NB4 (cell line): ENCODE data around the gene GPC3.

Experiments used
- DNase-seq: peaks from one replicate; pipeline ENCODE4 v3.0.0; 2010; ENCODE audit warnings: low read depth
- H3K4me3 ChIP-seq: one replicate; pipeline ENCODE4 v1.5.1; 2011; ENCODE audit warnings: mild to moderate bottlenecking, low read depth, low read length, moderate library complexity
- MYC ChIP-seq: IDR thresholded peaks from 2 replicates; pipeline ENCODE4 v1.6.1; 2011; ENCODE audit warnings: low read depth, low read length
- POLR2A ChIP-seq: IDR thresholded peaks from 2 replicates; pipeline ENCODE4 v1.6.1; 2011; ENCODE audit warnings: mild to moderate bottlenecking; ENCODE audit not compliant: insufficient read length; ENCODE audit errors: extremely low read depth
- TF ChIP-seq, protein P1 (sequence below): IDR thresholded peaks from 2 replicates; pipeline ENCODE4 v1.6.1; 2011; ENCODE audit warnings: low read depth, low read length
- TF ChIP-seq, protein P2 (sequence below): IDR thresholded peaks from one replicate; pipeline ENCODE4 v1.5.1; 2012; ENCODE audit warnings: low read depth, low read length

Gene GPC3

DNA sequence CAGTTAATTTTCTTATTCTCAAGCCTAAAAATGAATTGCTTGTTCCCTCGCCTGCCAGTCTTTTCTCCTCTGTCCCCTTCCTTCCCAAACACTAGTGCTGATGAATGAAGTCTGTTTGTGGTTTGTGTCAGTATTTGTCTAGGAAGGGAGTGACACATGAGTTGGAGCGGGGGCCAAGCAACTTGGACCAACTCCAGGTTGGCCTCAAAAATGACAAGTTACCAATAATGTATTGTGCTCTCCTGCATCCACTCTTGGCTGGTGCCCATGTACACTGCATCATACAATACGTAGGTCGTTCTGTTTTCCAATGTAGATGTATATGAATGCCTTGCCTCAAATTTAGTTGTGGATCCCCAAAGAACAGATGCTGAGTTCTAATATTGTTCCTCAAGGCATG lies 347.1 kb downstream of the GPC3 start:
- no peak overlapping the region for H3K4me3 ChIP-seq
- DNase-seq: no peak
- TF ChIP-seq POLR2A (no peak), MYC (no peak)
- TF ChIP-seq, protein P1, sequence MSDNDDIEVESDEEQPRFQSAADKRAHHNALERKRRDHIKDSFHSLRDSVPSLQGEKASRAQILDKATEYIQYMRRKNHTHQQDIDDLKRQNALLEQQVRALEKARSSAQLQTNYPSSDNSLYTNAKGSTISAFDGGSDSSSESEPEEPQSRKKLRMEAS: no peak
- TF ChIP-seq, protein P2, sequence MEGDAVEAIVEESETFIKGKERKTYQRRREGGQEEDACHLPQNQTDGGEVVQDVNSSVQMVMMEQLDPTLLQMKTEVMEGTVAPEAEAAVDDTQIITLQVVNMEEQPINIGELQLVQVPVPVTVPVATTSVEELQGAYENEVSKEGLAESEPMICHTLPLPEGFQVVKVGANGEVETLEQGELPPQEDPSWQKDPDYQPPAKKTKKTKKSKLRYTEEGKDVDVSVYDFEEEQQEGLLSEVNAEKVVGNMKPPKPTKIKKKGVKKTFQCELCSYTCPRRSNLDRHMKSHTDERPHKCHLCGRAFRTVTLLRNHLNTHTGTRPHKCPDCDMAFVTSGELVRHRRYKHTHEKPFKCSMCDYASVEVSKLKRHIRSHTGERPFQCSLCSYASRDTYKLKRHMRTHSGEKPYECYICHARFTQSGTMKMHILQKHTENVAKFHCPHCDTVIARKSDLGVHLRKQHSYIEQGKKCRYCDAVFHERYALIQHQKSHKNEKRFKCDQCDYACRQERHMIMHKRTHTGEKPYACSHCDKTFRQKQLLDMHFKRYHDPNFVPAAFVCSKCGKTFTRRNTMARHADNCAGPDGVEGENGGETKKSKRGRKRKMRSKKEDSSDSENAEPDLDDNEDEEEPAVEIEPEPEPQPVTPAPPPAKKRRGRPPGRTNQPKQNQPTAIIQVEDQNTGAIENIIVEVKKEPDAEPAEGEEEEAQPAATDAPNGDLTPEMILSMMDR: no peak

DNA sequence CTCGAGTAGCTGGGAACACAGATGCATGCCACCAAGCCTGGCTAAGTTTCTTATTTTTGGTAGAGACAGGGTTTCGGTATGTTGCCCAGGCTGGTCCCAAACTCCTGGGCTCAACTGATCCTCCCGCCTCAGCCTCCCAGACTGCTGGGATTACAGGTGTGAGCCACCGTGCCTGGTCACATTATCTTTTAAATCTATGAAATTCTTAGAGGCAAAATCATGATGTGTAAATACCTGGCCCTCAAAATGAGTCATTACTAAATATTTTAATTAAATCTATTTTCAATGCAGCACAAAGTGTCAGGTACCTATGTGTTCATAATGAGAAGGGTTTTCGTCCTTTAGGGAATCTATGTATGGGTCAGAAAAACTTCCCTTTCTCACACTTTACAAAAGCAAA lies 347.6 kb downstream of the GPC3 start:
- TF ChIP-seq POLR2A (no peak), MYC (no peak)
- TF ChIP-seq, protein P2: no peak
- TF ChIP-seq, protein P1: no peak
- DNase-seq: no peak
- no peak overlapping the region for H3K4me3 ChIP-seq

DNA sequence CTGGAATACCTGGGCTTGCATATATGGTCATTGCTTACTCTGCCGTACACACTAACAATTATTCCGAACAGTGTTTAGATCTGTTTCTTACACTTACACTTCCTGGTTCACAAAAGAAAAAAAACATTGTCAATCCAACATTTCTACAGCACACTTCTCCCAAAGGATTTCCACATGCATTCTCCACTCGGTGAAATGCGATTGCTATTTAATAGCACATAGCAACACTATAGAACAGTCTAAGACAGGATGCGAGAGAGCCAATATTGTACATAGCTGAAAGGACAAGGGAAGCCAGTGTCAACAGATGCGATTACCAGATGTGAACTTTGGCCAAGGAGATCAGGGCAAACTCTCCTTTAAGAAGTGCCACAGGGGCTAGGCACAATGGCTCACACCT lies 349.4 kb downstream of the GPC3 start:
- DNase-seq: no peak
- no peak overlapping the region for H3K4me3 ChIP-seq
- TF ChIP-seq, protein P2: no peak
- TF ChIP-seq, protein P1: no peak
- TF ChIP-seq POLR2A: no peak
- no peak for TF ChIP-seq MYC

DNA sequence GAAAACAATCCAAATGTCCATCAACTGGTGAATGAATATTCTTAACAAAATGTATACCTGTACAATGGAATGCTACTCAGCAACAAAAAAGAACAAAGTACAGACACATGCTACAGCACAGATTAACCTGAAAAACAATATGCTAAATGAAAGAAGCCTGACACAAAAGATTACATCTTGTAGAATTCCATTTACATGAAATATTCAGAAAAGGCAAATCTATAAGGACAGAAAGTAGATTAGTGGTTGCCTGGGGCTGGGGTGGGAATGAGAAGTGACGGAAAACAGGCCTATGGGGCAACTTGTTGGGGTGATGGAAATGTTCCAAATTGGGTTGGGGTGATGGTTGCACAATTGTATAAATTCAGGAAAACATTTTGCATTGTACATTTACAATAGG lies 351.0 kb downstream of the GPC3 start:
- TF ChIP-seq, protein P2: no peak
- TF ChIP-seq MYC: no peak
- no peak for TF ChIP-seq POLR2A
- TF ChIP-seq, protein P1: no peak
- no peak overlapping the region for H3K4me3 ChIP-seq
- no peak for DNase-seq

DNA sequence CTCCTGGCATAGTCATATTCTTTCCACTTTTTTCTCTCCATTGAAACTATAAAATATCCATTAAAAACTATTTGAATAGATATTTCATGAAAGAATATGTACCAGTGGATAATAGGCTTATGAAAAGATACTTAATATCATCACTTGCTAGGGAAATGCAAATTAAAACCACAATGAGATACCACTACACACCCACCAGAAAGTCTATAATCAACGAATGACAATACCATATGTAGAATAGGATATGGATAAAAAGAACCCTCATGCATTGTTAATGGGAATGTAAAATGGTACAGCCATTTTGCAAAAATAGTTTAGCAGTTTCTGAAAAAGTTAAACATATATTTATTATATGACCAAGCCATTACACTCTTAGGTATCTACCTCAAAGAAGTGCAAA lies 351.4 kb downstream of the GPC3 start:
- TF ChIP-seq, protein P2: no peak
- TF ChIP-seq, protein P1: no peak
- TF ChIP-seq MYC: no peak
- no peak for TF ChIP-seq POLR2A
- H3K4me3 ChIP-seq: no peak overlapping the region
- no peak for DNase-seq

DNA sequence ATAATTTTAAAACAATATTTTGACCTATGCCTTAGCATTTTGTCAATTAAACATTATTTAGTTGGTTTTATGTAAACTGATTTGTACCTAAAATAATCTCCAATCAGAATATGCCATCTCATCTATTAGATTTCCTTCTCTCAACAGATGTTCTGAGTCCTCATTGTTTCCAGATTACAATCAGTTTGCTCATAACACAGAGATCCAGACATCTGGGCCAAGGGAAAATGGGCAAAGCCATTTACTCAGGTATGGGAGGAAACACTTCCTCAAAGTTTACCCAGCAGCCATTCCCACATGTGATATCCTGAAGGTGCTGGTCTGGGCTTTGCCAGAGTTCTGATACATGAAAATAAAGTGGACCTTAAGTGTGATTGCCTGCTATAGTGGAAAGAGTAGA lies 352.2 kb downstream of the GPC3 start:
- DNase-seq: no peak
- H3K4me3 ChIP-seq: no peak overlapping the region
- TF ChIP-seq, protein P2: no peak
- TF ChIP-seq MYC (no peak), POLR2A (no peak)
- TF ChIP-seq, protein P1: no peak
